ENCODE results near the gene FBXL7. TPM values are rescaled to one million over a fixed set of nuclear protein-coding genes. Genes with fewer than 3 reads are reported as not detected.

Gene FBXL7
- total RNA-seq, 5 donors from 2014 or later (not counting 1 experiment from before 2014, with no cell fraction given) = 0.06 to 0.07 TPM; not detected in 3

- no peak for DNase-seq
- Mint-ChIP-seq H3K4me1 (no peaks in the 10 kb centered on the region), H3K4me3 (no peak overlapping the region)
Measured at GRCh38 chr5:15707631-15708030, 207.7 kb downstream of the FBXL7 start.

GRCh38 chr5:15711892-15712291, 211.9 kb downstream of the FBXL7 start:
- Mint-ChIP-seq H3K36me3 (no peaks in the 10 kb centered on the region), H3K27me3 (no peaks in the 10 kb centered on the region), H3K9me3 (peaks cover 4 to 16% (median 5%) of the 10 kb centered on the region in 3 donors), H3K27ac (no peak overlapping the region), H3K4me1 (no peaks in the 10 kb centered on the region), H3K4me3 (no peak overlapping the region)
- no peak overlapping the region for H3K27ac ChIP-seq (ENCODE audit: low read length)
- H3K36me3 ChIP-seq (ENCODE audit: control insufficient read depth in 2 of 2, extremely low read depth in 1 of 2, insufficient read depth in 1 of 2, low read length in 1 of 2) = no peaks in the 10 kb centered on the region
- no peak for DNase-seq
- no peaks in the 10 kb centered on the region for H3K4me1 ChIP-seq (ENCODE audit: control insufficient read depth in 1 of 2, extremely low read depth in 1 of 2, insufficient read depth in 2 of 2, low read length in 2 of 2)
- H3K27me3 ChIP-seq (replicated peaks in 1 of 2; ENCODE audit: control insufficient read depth in 2 of 2, extremely low read depth in 1 of 2, insufficient read depth in 2 of 2, low read length in 1 of 2) = no peaks in the 10 kb centered on the region
- no peaks in the 10 kb centered on the region for H3K9me3 ChIP-seq
- no peak overlapping the region for H3K4me3 ChIP-seq (ENCODE audit: control insufficient read depth in 1 of 2, extremely low read depth in 1 of 2, low read length in 1 of 2)
- WGBS (ENCODE audit: insufficient coverage) = no CpG with 5 or more reads among the region's 2 CpGs
- ChIA-PET CTCF (no interaction called here), POLR2A (no interaction called here)
- ATAC-seq (replicated peaks in 1 of 4) = no peak

More at GRCh38 chr5:15707631-15708030, 207.7 kb downstream of the FBXL7 start:
- ChIA-PET CTCF (no interaction called here), POLR2A (no interaction called here)
- H3K36me3 ChIP-seq (ENCODE audit: control insufficient read depth in 2 of 2, extremely low read depth in 1 of 2, insufficient read depth in 1 of 2, low read length in 1 of 2) = no peaks in the 10 kb centered on the region
- Mint-ChIP-seq H3K27ac (no peak overlapping the region), H3K27me3 (no peaks in the 10 kb centered on the region), H3K9me3 (peaks cover 5 to 23% (median 17%) of the 10 kb centered on the region in 3 donors), H3K36me3 (no peaks in the 10 kb centered on the region)
- H3K27me3 ChIP-seq (replicated peaks in 1 of 2; ENCODE audit: control insufficient read depth in 2 of 2, extremely low read depth in 1 of 2, insufficient read depth in 2 of 2, low read length in 1 of 2) = no peaks in the 10 kb centered on the region
- no peak overlapping the region for H3K4me3 ChIP-seq (ENCODE audit: control insufficient read depth in 1 of 2, extremely low read depth in 1 of 2, low read length in 1 of 2)
- no peaks in the 10 kb centered on the region for H3K4me1 ChIP-seq (ENCODE audit: control insufficient read depth in 1 of 2, extremely low read depth in 1 of 2, insufficient read depth in 2 of 2, low read length in 2 of 2)
- ATAC-seq (replicated peaks in 1 of 4) = no peak
- H3K27ac ChIP-seq (ENCODE audit: low read length) = no peak overlapping the region
- H3K9me3 ChIP-seq = no peaks in the 10 kb centered on the region
- no CpG with 5 or more reads among the region's 2 CpGs for WGBS (ENCODE audit: insufficient coverage)

- CTCF ChIA-PET = no interaction called here
- no peak overlapping the region for H3K27ac ChIP-seq (ENCODE audit: low read length)
- POLR2A ChIA-PET = no interaction called here
Measured at GRCh38 chr5:15715535-15715934, 215.6 kb downstream of the FBXL7 start.

GRCh38 chr5:15715967-15716366, 216.0 kb downstream of the FBXL7 start:
- Histone ChIP-seq H3K36me3 (ENCODE audit: control insufficient read depth in 2 of 2, extremely low read depth in 1 of 2, insufficient read depth in 1 of 2, low read length in 1 of 2) (no peaks in the 10 kb centered on the region), H3K27me3 (replicated peaks in 1 of 2; ENCODE audit: control insufficient read depth in 2 of 2, extremely low read depth in 1 of 2, insufficient read depth in 2 of 2, low read length in 1 of 2) (no peaks in the 10 kb centered on the region), H3K4me3 (ENCODE audit: control insufficient read depth in 1 of 2, extremely low read depth in 1 of 2, low read length in 1 of 2) (no peak overlapping the region), H3K4me1 (ENCODE audit: control insufficient read depth in 1 of 2, extremely low read depth in 1 of 2, insufficient read depth in 2 of 2, low read length in 2 of 2) (no peaks in the 10 kb centered on the region), H3K27ac (ENCODE audit: low read length) (no peak overlapping the region), H3K9me3 (no peaks in the 10 kb centered on the region)
- ATAC-seq (replicated peaks in 1 of 4) (no peak), DNase-seq (no peak)
- no peaks in the 10 kb centered on the region for H3K27me3 Mint-ChIP-seq
- CTCF ChIA-PET = no interaction called here
- POLR2A ChIA-PET = no interaction called here
- H3K27ac Mint-ChIP-seq = no peak overlapping the region
- H3K9me3 Mint-ChIP-seq = peaks cover 0 to 5% (median 4%) of the 10 kb centered on the region in 3 donors
- no CpG with 5 or more reads among the region's 5 CpGs for WGBS (ENCODE audit: insufficient coverage)
- no peaks in the 10 kb centered on the region for H3K4me1 Mint-ChIP-seq
- H3K36me3 Mint-ChIP-seq = no peaks in the 10 kb centered on the region
- no peak overlapping the region for H3K4me3 Mint-ChIP-seq

More at GRCh38 chr5:15715535-15715934, 215.6 kb downstream of the FBXL7 start:
- ATAC-seq (replicated peaks in 1 of 4) = no peak
- H3K4me1 Mint-ChIP-seq = no peaks in the 10 kb centered on the region
- Histone ChIP-seq H3K4me1 (ENCODE audit: control insufficient read depth in 1 of 2, extremely low read depth in 1 of 2, insufficient read depth in 2 of 2, low read length in 2 of 2) (no peaks in the 10 kb centered on the region), H3K9me3 (no peaks in the 10 kb centered on the region), H3K27me3 (replicated peaks in 1 of 2; ENCODE audit: control insufficient read depth in 2 of 2, extremely low read depth in 1 of 2, insufficient read depth in 2 of 2, low read length in 1 of 2) (no peaks in the 10 kb centered on the region), H3K4me3 (ENCODE audit: control insufficient read depth in 1 of 2, extremely low read depth in 1 of 2, low read length in 1 of 2) (no peak overlapping the region), H3K36me3 (ENCODE audit: control insufficient read depth in 2 of 2, extremely low read depth in 1 of 2, insufficient read depth in 1 of 2, low read length in 1 of 2) (no peaks in the 10 kb centered on the region)
- H3K9me3 Mint-ChIP-seq = peaks cover 0 to 6% (median 5%) of the 10 kb centered on the region in 3 donors
- H3K36me3 Mint-ChIP-seq = no peaks in the 10 kb centered on the region
- H3K27ac Mint-ChIP-seq = no peak overlapping the region
- no peak overlapping the region for H3K4me3 Mint-ChIP-seq
- DNase-seq = no peak
- no peaks in the 10 kb centered on the region for H3K27me3 Mint-ChIP-seq
- no CpG with 5 or more reads among the region's 2 CpGs for WGBS (ENCODE audit: insufficient coverage)

GRCh38 chr5:15717001-15717400, 217.0 kb downstream of the FBXL7 start:
- CTCF ChIA-PET = no interaction called here
- H3K9me3 ChIP-seq = no peaks in the 10 kb centered on the region
- no peaks in the 10 kb centered on the region for H3K4me1 Mint-ChIP-seq
- POLR2A ChIA-PET = no interaction called here
- ATAC-seq (replicated peaks in 1 of 4) (no peak), DNase-seq (no peak)
- WGBS (ENCODE audit: insufficient coverage) = 48% methylated on average over 3 of the region's 4 CpGs
- H3K27ac Mint-ChIP-seq = no peak overlapping the region
- H3K4me3 Mint-ChIP-seq = no peak overlapping the region
- H3K27me3 Mint-ChIP-seq = no peaks in the 10 kb centered on the region
- H3K4me3 ChIP-seq (ENCODE audit: control insufficient read depth in 1 of 2, extremely low read depth in 1 of 2, low read length in 1 of 2) = no peak overlapping the region
- H3K4me1 ChIP-seq (ENCODE audit: control insufficient read depth in 1 of 2, extremely low read depth in 1 of 2, insufficient read depth in 2 of 2, low read length in 2 of 2) = no peaks in the 10 kb centered on the region
- H3K27me3 ChIP-seq (replicated peaks in 1 of 2; ENCODE audit: control insufficient read depth in 2 of 2, extremely low read depth in 1 of 2, insufficient read depth in 2 of 2, low read length in 1 of 2) = no peaks in the 10 kb centered on the region
- H3K27ac ChIP-seq (ENCODE audit: low read length) = no peak overlapping the region
- H3K36me3 ChIP-seq (ENCODE audit: control insufficient read depth in 2 of 2, extremely low read depth in 1 of 2, insufficient read depth in 1 of 2, low read length in 1 of 2) = no peaks in the 10 kb centered on the region
- no peaks in the 10 kb centered on the region for H3K36me3 Mint-ChIP-seq
- peaks cover 0 to 3% (median 0%) of the 10 kb centered on the region in 3 donors for H3K9me3 Mint-ChIP-seq

GRCh38 chr5:15718421-15719179, 218.6 kb downstream of the FBXL7 start:
- H3K27ac ChIP-seq (ENCODE audit: low read length) = no peak overlapping the region
- H3K4me1 Mint-ChIP-seq = no peaks in the 10 kb centered on the region
- H3K9me3 ChIP-seq = no peaks in the 10 kb centered on the region
- H3K27me3 Mint-ChIP-seq = no peaks in the 10 kb centered on the region
- no peaks in the 10 kb centered on the region for H3K36me3 ChIP-seq (ENCODE audit: control insufficient read depth in 2 of 2, extremely low read depth in 1 of 2, insufficient read depth in 1 of 2, low read length in 1 of 2)
- no peak for ATAC-seq (replicated peaks in 1 of 4)
- no peak for DNase-seq
- H3K4me3 Mint-ChIP-seq = no peak overlapping the region
- CTCF ChIA-PET = no interaction called here
- 80% methylated on average over 1 of the region's 8 CpGs for WGBS (ENCODE audit: insufficient coverage)
- no peaks in the 10 kb centered on the region for H3K27me3 ChIP-seq (replicated peaks in 1 of 2; ENCODE audit: control insufficient read depth in 2 of 2, extremely low read depth in 1 of 2, insufficient read depth in 2 of 2, low read length in 1 of 2)
- H3K4me1 ChIP-seq (ENCODE audit: control insufficient read depth in 1 of 2, extremely low read depth in 1 of 2, insufficient read depth in 2 of 2, low read length in 2 of 2) = no peaks in the 10 kb centered on the region
- peaks cover 0 to 3% (median 0%) of the 10 kb centered on the region in 3 donors for H3K9me3 Mint-ChIP-seq
- POLR2A ChIA-PET = no interaction called here
- no peak overlapping the region for H3K4me3 ChIP-seq (ENCODE audit: control insufficient read depth in 1 of 2, extremely low read depth in 1 of 2, low read length in 1 of 2)
- H3K36me3 Mint-ChIP-seq = no peaks in the 10 kb centered on the region
- H3K27ac Mint-ChIP-seq = no peak overlapping the region

Data from T-cell (primary cell).